ENCODE data around the gene SEPTIN8.

- no peak for TF ChIP-seq CTCF (conservative IDR thresholded peaks at IDR 0.05; ENCODE audit: low read length)
- TF ChIP-seq EZH2phosphoT487 (IDR thresholded peaks at IDR 0.05; ENCODE audit: borderline replicate concordance): no peak
Observed at GRCh38 chr5:132815454-132815853, 38.4 kb upstream of the SEPTIN8 start.
